Posterior vena cava (tissue), 2 donors: ENCODE data around the gene POLR2H. TPM values are rescaled to one million over a fixed set of nuclear protein-coding genes. Genes with fewer than 3 reads are reported as not detected.
A peak's percentile ranks its signal among the peaks of the same experiment; 100 is the strongest.

Experiments
- DNase-seq: peaks from one replicate; pipeline ENCODE4 v3.0.0-alpha.2; 2020; ENCODE audit warnings: low spot score
- intact Hi-C, 2 donors: fragments of 100-400 bp; cut with DNase I; formaldehyde crosslinking; loops; one replicate each; pipeline versions ENCODE4 v1.14.1 to v1.14.2; 2022 to 2023
- total RNA-seq, 2 donors: library from RNA; stranded (reverse); fragmentation: NEBNext Ultra II Directional; extraction: Animal tissue kit (Norgen Biotek cat#: 25700); gene quantifications; one replicate each; pipeline ENCODE4 v1.2.1, GENCODE V29; 2021
- donor health status: DM: yes; HTN: yes; CAD: no.
- donor health status: DM: yes; HTN: yes; CAD: no.

The POLR2H gene
- total RNA-seq, 2 donors from 2014 or later = 39.1 to 42.7 TPM

DNA sequence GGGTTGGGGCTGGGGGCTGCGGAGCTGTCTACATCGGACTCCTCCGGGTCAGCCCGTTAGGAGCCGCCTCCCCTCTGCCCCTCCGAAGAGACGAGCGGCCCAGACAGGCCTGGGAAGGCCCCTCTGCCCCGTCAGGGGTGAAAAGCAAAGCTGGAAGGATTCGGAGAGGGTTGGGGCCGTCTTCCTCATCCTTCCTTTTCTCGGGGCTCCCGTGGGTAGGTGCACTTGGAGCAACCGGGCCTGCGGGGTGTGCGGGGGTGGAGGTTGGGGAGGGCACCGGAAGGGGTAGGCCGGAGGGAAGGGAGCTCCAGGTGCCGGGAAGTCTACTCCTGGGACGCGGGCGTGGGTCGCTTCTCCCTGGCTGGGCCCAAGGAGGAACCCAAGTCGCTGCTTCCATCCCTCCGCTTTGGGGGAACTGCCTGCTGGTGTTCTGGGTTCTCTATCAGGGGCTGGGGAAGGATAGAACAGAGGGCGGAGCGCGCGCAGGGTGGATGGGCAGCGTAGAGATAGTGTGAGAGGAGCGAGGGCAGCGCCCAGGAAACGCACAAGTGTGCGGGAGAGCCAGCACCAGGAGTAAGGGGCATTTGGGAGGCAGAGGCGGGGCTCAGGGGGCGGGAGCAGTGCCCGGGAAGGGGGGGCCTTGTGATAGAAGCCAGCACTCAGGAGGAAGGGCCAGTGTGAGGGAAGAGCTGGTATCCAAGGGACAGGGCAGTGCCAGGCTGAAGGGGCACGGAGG lies 590 bp downstream of the POLR2H start:
- DNase-seq = peak; percentile 89
- intact Hi-C loops = no loop called here

DNA sequence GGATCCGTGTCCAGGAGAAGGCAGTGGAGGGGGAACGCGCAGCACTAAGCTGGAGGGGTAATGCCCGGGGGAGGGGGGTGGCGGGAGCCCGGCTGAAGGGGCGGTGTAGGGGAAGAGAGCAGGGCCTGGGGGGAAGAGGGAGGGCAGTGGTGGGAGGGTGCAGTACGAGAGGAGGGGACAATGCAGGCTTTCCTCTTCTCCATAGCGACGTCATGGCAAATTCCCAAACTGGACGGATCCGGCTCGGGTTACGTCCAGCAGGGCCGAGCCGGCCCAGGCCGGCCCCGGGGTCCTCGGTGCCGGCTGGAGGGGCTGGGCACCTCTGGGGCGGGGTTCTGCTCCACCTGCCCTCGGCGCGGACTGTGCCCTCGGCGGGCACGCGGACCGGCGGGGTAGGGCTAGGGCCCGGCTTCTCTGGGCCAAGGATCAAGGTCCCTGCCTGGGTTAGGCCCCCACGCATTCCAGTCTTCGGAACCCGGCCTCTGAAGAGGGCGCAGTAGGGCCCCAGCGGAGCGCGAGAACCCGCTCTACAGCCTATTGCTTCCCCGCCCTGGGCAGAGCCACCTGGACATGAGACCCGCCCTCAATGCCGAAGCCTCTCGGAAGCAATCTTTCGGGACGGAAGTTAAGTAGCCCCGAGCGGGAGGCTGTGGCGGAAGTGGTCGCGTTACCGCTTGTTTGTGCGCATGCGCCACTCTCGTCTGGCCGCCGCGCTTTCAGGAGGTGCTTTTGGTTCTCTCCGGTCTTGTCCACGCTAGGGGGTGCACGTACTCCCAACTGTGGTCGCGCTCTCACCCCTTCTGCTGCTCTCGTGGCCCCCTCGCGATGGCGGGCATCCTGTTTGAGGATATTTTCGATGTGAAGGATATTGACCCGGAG lies 1.4 kb downstream of the POLR2H start:
- DNase-seq = peak; percentile 99
- intact Hi-C loops = no loop called here

DNA sequence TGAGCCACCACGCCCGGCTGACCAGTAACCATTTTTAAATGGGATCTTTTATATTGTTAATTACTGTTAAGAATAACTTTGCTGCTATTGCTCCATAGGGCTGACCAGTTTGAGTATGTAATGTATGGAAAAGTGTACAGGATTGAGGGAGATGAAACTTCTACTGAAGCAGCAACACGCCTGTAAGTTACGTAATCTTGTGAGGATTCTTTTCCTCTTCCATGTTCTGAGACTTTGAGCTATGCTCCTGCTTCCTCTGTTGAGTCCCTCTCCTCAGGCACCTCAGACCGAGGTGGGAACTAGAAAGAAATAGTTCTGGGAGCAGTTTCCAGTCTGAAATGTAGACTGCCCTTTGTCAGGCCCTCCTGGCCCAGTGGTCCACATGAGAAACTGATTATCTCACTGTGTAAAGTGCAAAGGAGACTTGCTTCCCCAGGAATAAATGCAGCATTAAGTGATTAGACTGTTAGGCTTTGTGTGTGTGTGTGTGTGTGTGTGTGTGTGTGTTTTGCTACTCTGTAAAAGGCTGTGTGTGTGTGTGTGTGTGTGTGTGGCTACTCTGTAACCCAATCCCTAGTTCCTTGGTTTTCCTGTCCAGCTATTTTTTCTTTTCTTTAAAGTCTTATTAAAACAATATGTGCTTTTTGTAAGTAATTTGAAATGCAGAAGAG lies 5.2 kb downstream of the POLR2H start:
- intact Hi-C loops = no loop called here
- DNase-seq = no peak

GRCh38 chr3:184368116-184368515 lies 6.6 kb downstream of the POLR2H start:
- DNase-seq = peak; percentile 74
- intact Hi-C loops = no loop called here

DNA sequence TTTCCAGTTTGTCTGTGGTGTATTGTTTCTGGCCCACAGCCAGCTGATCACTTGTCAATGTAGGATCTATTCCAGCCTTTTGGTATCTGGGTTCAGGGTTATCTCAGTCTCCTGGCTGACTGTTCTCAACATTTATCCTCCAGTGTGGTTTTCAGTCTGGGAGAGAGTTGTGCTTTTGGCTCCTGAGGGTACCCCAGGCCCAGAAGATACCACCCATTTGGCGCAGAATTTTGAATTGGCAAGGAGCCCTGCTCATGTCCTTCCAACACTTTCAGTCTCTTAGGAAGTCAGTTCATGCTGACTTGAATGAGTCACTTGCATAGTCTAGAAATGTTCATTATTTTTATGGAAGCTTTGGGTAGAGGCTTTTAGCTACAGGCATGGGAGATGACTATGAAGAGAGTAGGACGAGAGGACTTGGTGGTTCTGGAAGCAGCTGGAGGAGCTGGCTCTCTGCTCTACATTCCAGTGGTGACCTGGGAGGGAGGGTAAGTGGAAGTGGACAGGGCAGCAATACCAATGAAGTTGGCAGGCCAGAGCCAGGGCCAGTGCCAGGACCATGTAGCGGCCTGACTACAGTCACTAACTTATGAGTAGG lies 7.2 kb downstream of the POLR2H start:
- peak; percentile 84 for DNase-seq
- intact Hi-C loops = no loop called here

DNA sequence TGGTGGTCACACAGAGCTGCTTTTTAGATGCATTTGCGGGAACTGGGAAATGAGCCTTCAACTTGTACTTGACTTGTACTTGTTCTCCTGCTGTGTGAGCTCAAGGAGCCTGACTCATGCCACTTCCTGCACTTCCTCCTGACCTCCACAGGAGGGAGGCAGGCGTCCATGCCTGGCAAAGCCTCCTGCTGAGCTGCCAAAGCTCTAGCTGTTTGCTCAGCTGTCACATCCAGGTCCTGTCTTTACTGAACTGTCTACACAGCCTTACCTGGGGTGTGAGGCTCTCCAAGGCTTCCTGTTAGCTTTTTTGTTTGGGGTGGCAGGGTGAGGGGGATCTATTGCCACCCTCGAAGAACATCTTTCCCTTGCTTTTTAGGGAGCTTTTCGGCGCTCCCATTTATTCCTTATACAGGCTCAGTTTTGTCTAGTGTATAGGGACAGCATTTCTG lies 10.1 kb downstream of the POLR2H start:
- intact Hi-C loops = loop anchor here (5.0 to 10.0 kb wide), 3 partner anchors 141 to 171 kb away; no protein-coding TSS in a partner anchor
- DNase-seq = peak; percentile 93

DNA sequence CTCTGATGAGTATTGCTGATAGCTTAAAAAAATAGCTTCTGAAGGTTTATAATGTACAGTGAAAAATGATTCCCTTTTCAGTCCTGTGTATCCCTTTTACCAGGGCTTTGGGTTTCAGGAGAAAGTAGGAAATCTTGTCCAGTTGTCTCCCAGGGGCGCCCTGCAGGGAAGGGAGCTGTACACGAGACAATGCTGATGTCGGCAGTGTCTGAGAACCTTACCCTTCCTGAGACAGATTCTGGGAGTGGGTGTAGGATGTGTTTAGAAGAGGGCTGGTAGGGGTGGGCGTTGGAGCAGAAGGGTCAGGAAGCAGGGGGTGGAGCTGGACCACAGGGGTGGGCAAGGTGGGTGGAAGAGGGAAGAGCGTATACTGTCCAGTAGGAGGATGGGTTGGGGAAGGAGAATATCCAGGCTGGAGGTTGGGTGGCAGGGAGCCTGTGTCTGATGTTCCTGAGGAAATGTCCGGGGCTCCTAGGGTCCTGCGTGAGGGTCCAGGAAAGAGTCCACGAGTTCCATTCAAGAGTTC lies 10.8 kb downstream of the POLR2H start:
- intact Hi-C loops = loop anchor here (5.0 to 10.0 kb wide), 3 partner anchors 140 to 170 kb away; no protein-coding TSS in a partner anchor
- DNase-seq = no peak

- DNase-seq = no peak
These were observed 11.4 kb downstream of the POLR2H start for GRCh38 chr3:184372911-184373310.

GRCh38 chr3:184373422-184373821 lies 11.9 kb downstream of the POLR2H start:
- intact Hi-C loops = loop anchor here (5.0 to 10.0 kb wide), 3 partner anchors 139 to 169 kb away; no protein-coding TSS in a partner anchor
- no peak for DNase-seq

More at GRCh38 chr3:184372911-184373310, 11.4 kb downstream of the POLR2H start:
- intact Hi-C loops = loop anchor here (5.0 to 10.0 kb wide), 3 partner anchors 139 to 169 kb away; no protein-coding TSS in a partner anchor

DNA sequence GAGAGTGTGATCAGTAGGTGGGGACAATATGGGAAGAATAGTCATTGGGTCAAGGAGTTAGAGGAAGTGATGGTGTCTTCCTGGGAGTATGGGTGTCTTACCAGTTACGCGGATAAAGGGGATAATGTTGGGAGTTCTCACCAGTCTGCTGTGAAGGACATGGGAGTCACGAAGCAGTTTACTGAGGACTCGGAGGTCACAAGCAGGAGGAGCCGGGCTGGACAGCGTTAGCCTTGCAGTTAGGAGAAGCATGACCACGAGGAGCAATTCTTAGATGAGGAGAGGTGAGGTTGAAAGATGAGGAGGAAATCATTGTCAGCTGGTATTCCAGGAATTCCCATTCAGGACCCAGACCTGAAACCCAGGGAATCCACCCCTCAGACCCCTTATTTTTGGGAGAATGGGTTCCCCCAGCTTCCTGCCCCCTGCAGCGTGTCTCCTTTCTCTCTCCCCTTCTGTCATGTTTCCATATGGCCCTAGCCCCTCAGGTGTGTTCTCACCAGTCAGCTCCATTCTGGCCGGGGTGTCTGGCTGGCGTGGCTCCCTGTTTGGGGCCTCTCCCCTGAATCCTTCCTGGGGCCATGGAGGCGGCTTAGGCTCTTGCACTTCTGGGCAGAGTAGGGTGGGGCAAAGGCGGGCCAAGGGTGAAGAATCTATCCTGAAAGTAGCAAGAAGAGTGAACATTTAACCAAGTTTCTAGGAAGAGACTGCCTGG lies 14.4 kb downstream of the POLR2H start:
- intact Hi-C loops = loop anchor here in 1 of 2 donors (10.0 kb wide), 1 partner anchor 159 kb away; no protein-coding TSS in a partner anchor
- DNase-seq = peak; percentile 4

DNA sequence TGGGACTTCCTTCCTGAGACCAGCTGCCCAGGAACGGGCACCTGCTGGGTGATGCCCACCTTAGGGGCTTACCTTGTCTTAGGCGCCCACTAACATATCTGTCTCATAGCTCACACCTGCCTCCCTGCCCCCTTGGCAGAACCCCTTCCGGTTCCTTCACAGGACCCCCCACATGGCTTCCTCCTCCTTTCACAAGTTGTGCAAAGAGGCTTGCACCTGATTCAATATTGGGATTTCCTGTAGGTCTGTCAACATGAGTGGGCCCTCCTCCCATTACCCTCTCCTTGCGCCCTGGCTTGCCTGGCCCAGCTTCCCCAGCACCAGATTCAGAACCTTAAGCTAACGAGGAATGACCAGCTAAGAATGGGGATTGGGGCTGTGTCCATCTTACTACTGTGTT lies 15.9 kb downstream of the POLR2H start:
- intact Hi-C loops = loop anchor here in 1 of 2 donors (10.0 kb wide), 1 partner anchor 157 kb away; no protein-coding TSS in a partner anchor
- no peak for DNase-seq

DNA sequence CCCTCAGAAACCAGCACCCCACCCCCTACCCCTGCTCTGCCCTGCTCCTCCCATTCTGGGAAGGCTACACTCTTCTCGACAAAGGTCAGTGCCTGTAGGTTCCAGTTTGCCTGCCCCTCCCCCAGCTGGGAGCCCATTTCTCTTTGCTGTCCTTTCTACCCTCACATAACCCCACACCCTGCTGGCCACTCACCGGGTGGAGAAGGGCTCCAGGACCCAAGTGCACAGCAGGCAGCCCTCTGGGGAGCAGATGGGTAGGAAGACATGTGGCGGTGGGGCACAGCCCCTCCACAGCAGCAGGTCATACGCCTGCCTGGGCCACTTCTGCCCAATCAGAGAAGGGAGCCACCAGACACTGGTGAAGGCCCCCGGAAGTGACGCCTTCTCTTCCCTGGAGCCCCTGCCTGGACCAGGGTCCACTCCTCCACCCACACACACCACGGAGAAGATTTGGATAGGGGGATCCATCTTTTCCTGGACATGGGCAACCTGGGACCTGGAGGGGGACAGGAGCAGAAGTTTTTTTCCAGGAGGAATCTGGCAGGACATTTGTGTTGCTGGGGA lies 16.5 kb downstream of the POLR2H start, which contains the start of gene THPO:
Gene THPO, minus strand, starts transcription at position 326 of the 564 bp plus-strand sequence. CDS start 1,948 bp downstream, outside the sequence.
- DNase-seq = peak; percentile 89
- intact Hi-C loops = loop anchor here in 1 of 2 donors (10.0 kb wide), 1 partner anchor 157 kb away; no protein-coding TSS in a partner anchor

- intact Hi-C loops = loop anchor here in 1 of 2 donors (10.0 kb wide), 1 partner anchor 156 kb away; no protein-coding TSS in a partner anchor
- peak; percentile 14 for DNase-seq
These were observed 17.3 kb downstream of the POLR2H start for GRCh38 chr3:184378651-184379357.

- DNase-seq = peak; percentile 77
- intact Hi-C loops = loop anchor here in 1 of 2 donors (10.0 kb wide), 1 partner anchor 155 kb away; no protein-coding TSS in a partner anchor
These were observed 18.1 kb downstream of the POLR2H start, which contains the start of gene CHRD for GRCh38 chr3:184379358-184380184. TSS of gene CHRD (plus strand) at chr3:184380054. CDS start at chr3:184380319, 265 bp downstream.

DNA sequence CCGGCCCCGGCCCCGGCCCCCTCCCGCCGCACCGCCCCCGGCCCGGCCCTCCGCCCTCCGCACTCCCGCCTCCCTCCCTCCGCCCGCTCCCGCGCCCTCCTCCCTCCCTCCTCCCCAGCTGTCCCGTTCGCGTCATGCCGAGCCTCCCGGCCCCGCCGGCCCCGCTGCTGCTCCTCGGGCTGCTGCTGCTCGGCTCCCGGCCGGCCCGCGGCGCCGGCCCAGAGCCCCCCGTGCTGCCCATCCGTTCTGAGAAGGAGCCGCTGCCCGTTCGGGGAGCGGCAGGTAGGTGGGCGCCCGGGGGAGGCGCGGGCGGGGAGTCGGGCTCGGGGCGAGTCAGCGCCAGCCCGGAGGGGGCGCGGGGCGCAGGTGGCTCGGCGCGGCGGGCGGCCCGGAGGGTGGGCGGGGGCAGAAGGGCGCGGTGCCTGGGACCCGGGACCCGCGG lies 18.7 kb downstream of the POLR2H start:
- intact Hi-C loops = no loop called here
- DNase-seq = peak; percentile 91
